ENCODE results near the gene KIAA1958. TPM values are rescaled to one million over a fixed set of nuclear protein-coding genes. Genes with fewer than 3 reads are reported as not detected.

KIAA1958 gene
- total and polyA plus RNA-seq, 2 of the 8 experiments (the other 6 are each of a cell fraction or from before 2014, with no cell fraction given) = 11.4 to 43.8 TPM

- no peak overlapping the region for H3K18ac ChIP-seq (ENCODE audit: extremely low read depth, low read length)
- no peak overlapping the region for H3K23ac ChIP-seq (ENCODE audit: insufficient read length)
- no peak overlapping the region for H4K5ac ChIP-seq (ENCODE audit: insufficient read length, low read depth, low read length)
- H2AFZ ChIP-seq (ENCODE audit: low read length) = no peak overlapping the region
- no peak overlapping the region for H4K91ac ChIP-seq (replicated peaks; ENCODE audit: insufficient read length, low read length)
- no peak overlapping the region for H2AK5ac ChIP-seq (ENCODE audit: low read depth, low read length)
- H2BK12ac ChIP-seq (ENCODE audit: low read depth, low read length) = no peak overlapping the region
- no peak overlapping the region for H2BK15ac ChIP-seq (ENCODE audit: low read length)
- peaks cover 0 to 13% of the 10 kb centered on the region in 2 experiments for H4K20me1 ChIP-seq (replicated peaks in 1 of 2; ENCODE audit: control insufficient read depth in 1 of 2, insufficient read depth in 2 of 2, low read length in 2 of 2)
- no peak overlapping the region for H4K8ac ChIP-seq (ENCODE audit: extremely low read depth, insufficient read depth, low read length)
- no peak overlapping the region for H3K4me2 ChIP-seq (ENCODE audit: insufficient read depth in 1 of 2, low read depth in 2 of 2, low read length in 2 of 2)
- POLR2A ChIA-PET (ENCODE audit: partially characterized antibody) = interaction anchor here (0.6 kb wide), 1 partner anchor 54 kb away, joined by 4 read pairs; no protein-coding TSS in a partner anchor
- peaks cover 0 to 9% (median 5%) of the 10 kb centered on the region in 4 experiments; a peak in 3 of 7 replicates for H3K4me1 ChIP-seq (replicated peaks in 1 of 4; ENCODE audit: control insufficient read depth in 3 of 4, insufficient read depth in 4 of 4, low read length in 3 of 4)
- peaks cover 2 to 28% (median 11%) of the 10 kb centered on the region in 4 experiments; a peak in 6 of 8 replicates for H3K36me3 ChIP-seq (ENCODE audit: control insufficient read depth in 2 of 4, insufficient read depth in 4 of 4, low read length in 3 of 4)
- H2BK5ac ChIP-seq (ENCODE audit: low read depth, low read length) = no peak overlapping the region
- DNase-seq (ENCODE audit: low read depth in 1 of 2, low spot score in 2 of 2) (no peak), FAIRE-seq (no peak)
- H3K27me3 ChIP-seq (replicated peaks in 1 of 4; ENCODE audit: control insufficient read depth in 3 of 4, extremely low read depth in 1 of 4, insufficient read depth in 3 of 4, low read length in 3 of 4) = no peaks in the 10 kb centered on the region
- H3K9ac ChIP-seq (replicated peaks in 1 of 4; ENCODE audit: extremely low read depth in 1 of 4, low read depth in 3 of 4, low read length in 3 of 4) = no peak overlapping the region
- no peak overlapping the region for H3K4me3 ChIP-seq (ENCODE audit: extremely low read depth in 1 of 4, insufficient read depth in 2 of 4, low read depth in 3 of 4, low read length in 4 of 4)
- no peak overlapping the region for H3K27ac ChIP-seq (ENCODE audit: low read depth, low read length)
- 96% methylated on average over 1 of the region's 1 CpG; no CpG with 5 or more reads in 1 of the 2 experiments for WGBS, 2 experiments (ENCODE audit: extremely low coverage in 1 of 2, insufficient coverage in 1 of 2, insufficient read length in 1 of 2, insufficient replicate concordance in 2 of 2, low coverage in 1 of 2, low lambda C conversion rate in 2 of 2, missing lambda C conversion rate in 1 of 2)
- H3K79me2 ChIP-seq (ENCODE audit: control insufficient read depth in 1 of 2, insufficient read depth in 2 of 2, low read length in 2 of 2) = peaks cover 14 to 100% of the 10 kb centered on the region in 2 experiments
- no peak overlapping the region for H3K56ac ChIP-seq (replicated peaks; ENCODE audit: insufficient read length, low read depth, low read length)
- no peak overlapping the region for H2BK20ac ChIP-seq (ENCODE audit: low read length)
- H3K9me3 ChIP-seq (ENCODE audit: insufficient read depth in 2 of 2, low read depth in 1 of 2, low read length in 1 of 2) = peaks cover 2 to 9% of the 10 kb centered on the region in 2 experiments; a peak in 1 of 4 replicates
- no peak overlapping the region for H2BK120ac ChIP-seq (replicated peaks; ENCODE audit: low read depth, low read length)
- peaks cover 2% of the 10 kb centered on the region; the same call in 1 of the 2 replicates for H3K79me1 ChIP-seq (ENCODE audit: low read depth, low read length)
- CTCF ChIA-PET (ENCODE audit: partially characterized antibody) = interaction anchor here (2.0 kb wide), 1 partner anchor 14 kb away, joined by 4 read pairs; no protein-coding TSS in a partner anchor
- H3K4ac ChIP-seq (replicated peaks; ENCODE audit: insufficient read length, low read depth, low read length) = no peak overlapping the region
- H3K23me2 ChIP-seq (ENCODE audit: low read depth, low read length) = no peaks in the 10 kb centered on the region
- no peak overlapping the region for H3K14ac ChIP-seq (ENCODE audit: insufficient read length)
- TF ChIP-seq CHD2 (IDR thresholded peaks at IDR 0.05; ENCODE audit: low read length) (no peak), SP4 (IDR thresholded peaks at IDR 0.05; ENCODE audit: low read length) (no peak), MAFK (IDR thresholded peaks at IDR 0.05; ENCODE audit: low read depth, low read length) (no peak), FOSL1 (IDR thresholded peaks at IDR 0.05; ENCODE audit: insufficient read depth, low read depth, low read length) (no peak), GTF2F1 (IDR thresholded peaks at IDR 0.05; ENCODE audit: borderline replicate concordance, low read depth, low read length) (no peak), ATF3 (IDR thresholded peaks at IDR 0.05; ENCODE audit: insufficient read depth, low read depth, low read length) (no peak), RFX5 (IDR thresholded peaks at IDR 0.05; ENCODE audit: borderline replicate concordance, low read depth, low read length) (no peak), BACH1 (IDR thresholded peaks at IDR 0.05; ENCODE audit: low read length) (no peak), RXRA (IDR thresholded peaks at IDR 0.05; ENCODE audit: insufficient read depth, low read depth, low read length) (no peak), CREB1 (IDR thresholded peaks at IDR 0.05) (no peak), TBP (IDR thresholded peaks at IDR 0.05; ENCODE audit: low read depth, low read length) (no peak), EP300 (IDR thresholded peaks at IDR 0.05; ENCODE audit: borderline replicate concordance in 1 of 2, low read depth in 2 of 2, low read length in 2 of 2) (no peak), TCF12 (IDR thresholded peaks at IDR 0.05; ENCODE audit: low read depth, low read length) (no peak)
Observed at GRCh38 chr9:112493393-112494137, 6.9 kb downstream of the KIAA1958 start.

All from H1 (cell line).